Measurements from ENCODE around the gene MUC15.

GRCh38 chr11:26569646-26570045 lies 2.4 kb downstream of the MUC15 start:
- no peak for TF ChIP-seq REST (IDR thresholded peaks at IDR 0.05; ENCODE audit: insufficient read depth in 1 of 2, low read depth in 2 of 2, low read length in 2 of 2)
- no peak for TF ChIP-seq POLR2AphosphoS5 (IDR thresholded peaks at IDR 0.05; ENCODE audit: low read depth, low read length)
- no peak for TF ChIP-seq SIN3A (IDR thresholded peaks at IDR 0.05; ENCODE audit: borderline replicate concordance, insufficient read depth, low read length)
- no peak for TF ChIP-seq TAF1 (IDR thresholded peaks at IDR 0.05; ENCODE audit: borderline replicate concordance, insufficient read depth, low read length)
- no peak for TF ChIP-seq FOXP2 (optimal IDR thresholded peaks at IDR 0.05; ENCODE audit: borderline replicate concordance, extremely low read depth, extremely low read length, insufficient read depth)
